HG03558 (cell line): ENCODE measurements around the gene RIF1.

ENCODE experiments used
- ATAC-seq: cut with Tn5 transposase; IDR thresholded peaks from one replicate; pipeline ENCODE4 v1.9.1; 2021; ENCODE audit warnings: moderate number of reproducible peaks; ENCODE audit not compliant: unreplicated experiment; ENCODE audit errors: extremely low read depth

The RIF1 gene

GRCh38 chr2:151491496-151491895, 81.8 kb downstream of the RIF1 start:
- ATAC-seq, result no peak

GRCh38 chr2:151498178-151498577, 88.5 kb downstream of the RIF1 start:
- no peak for ATAC-seq

GRCh38 chr2:151506170-151506569, 96.5 kb downstream of the RIF1 start:
- no peak for ATAC-seq

- no peak for ATAC-seq
Observed at GRCh38 chr2:151508519-151508918, 98.8 kb downstream of the RIF1 start.

GRCh38 chr2:151518802-151519201, 109.1 kb downstream of the RIF1 start:
- ATAC-seq, result no peak

GRCh38 chr2:151520976-151521375, 111.3 kb downstream of the RIF1 start:
- ATAC-seq, result no peak

- no peak for ATAC-seq
Observed at GRCh38 chr2:151522556-151522955, 112.9 kb downstream of the RIF1 start.

GRCh38 chr2:151523850-151524249, 114.1 kb downstream of the RIF1 start:
- ATAC-seq, result no peak

GRCh38 chr2:151525821-151526373, 116.2 kb downstream of the RIF1 start:
- no peak for ATAC-seq

GRCh38 chr2:151526572-151527090, 116.9 kb downstream of the RIF1 start:
- no peak for ATAC-seq
